Ovary (tissue), 9 donors: ENCODE data around the gene C6orf136. TPM values are rescaled to one million over a fixed set of nuclear protein-coding genes. Genes with fewer than 3 reads are reported as not detected.

Source experiments
- DNase-seq, 5 donors: peaks; one replicate each; pipeline ENCODE4 v3.0.0-alpha.2; 2019 to 2020
- H3K27ac ChIP-seq, 2 donors: fragments of 200-600 bp; one replicate each; pipeline versions ENCODE4 v1.5.1 to v1.8.0; 2019 to 2022
- H3K27me3 ChIP-seq: fragments of 200-600 bp; one replicate; pipeline ENCODE4 v1.8.0; 2022
- H3K36me3 ChIP-seq: fragments of 200-600 bp; sonication (generic); one replicate; pipeline ENCODE4 v1.5.1; 2019
- H3K4me1 ChIP-seq: one replicate; pipeline ENCODE4 v1.8.1; 2013; ENCODE audit warnings: mild to moderate bottlenecking, moderate library complexity; ENCODE audit not compliant: insufficient read depth
- H3K4me3 ChIP-seq: fragments of 200-600 bp; sonication (generic); one replicate; pipeline ENCODE4 v1.5.1; 2017
- H3K9me3 ChIP-seq, 2 donors: fragments of 200-600 bp in 1 of 2; sonication (generic) in 1 of 2; one replicate each; pipeline versions ENCODE4 v1.5.1 to v1.8.1; 2013 to 2019; ENCODE audit warnings: mild to moderate bottlenecking in 1 of 2, moderate library complexity in 1 of 2
- CTCF ChIP-seq, 3 donors: fragments of 450-650 bp in 2 of 3; fragments of 200-600 bp in 1 of 3; IDR thresholded peaks; one replicate each; pipeline versions ENCODE4 v1.5.1 to v1.8.0; 2016 to 2022; ENCODE audit warnings: antibody characterized with exemption in 3 of 3, mild to moderate bottlenecking in 1 of 3
- EP300 ChIP-seq: sonication (generic); formaldehyde crosslinking; IDR thresholded peaks from one replicate; pipeline ENCODE4 v1.6.1; 2017; ENCODE audit warnings: antibody characterized with exemption
- POLR2A ChIP-seq: fragments of 450-650 bp; IDR thresholded peaks from one replicate; pipeline ENCODE4 v1.6.1; 2017; ENCODE audit warnings: antibody characterized with exemption, mild to moderate bottlenecking, moderate library complexity
- WGBS, 3 donors: extraction: QIAGEN DNeasy Blood & Tissue Kit in 1 of 3; methylation state at CpG; one replicate each; pipeline versions ENCODE4 v1.1.5 to v1.1.7; 2013 to 2017; 5-methylcytosine and 5-hydroxymethylcytosine counted together
- intact Hi-C, 4 donors: fragments of 100-400 bp; cut with DNase I; formaldehyde crosslinking; loops; one replicate each; pipeline versions ENCODE4 v1.11.0 to v1.15.1; 2022 to 2023
- polyA plus RNA-seq, 2 donors: library from polyadenylated mRNA; stranded (reverse); fragments of 200-250 nt in 1 of 2; fragments of 350-450 nt in 1 of 2; fragmentation: Illumina TruSeq in 1 of 2; extraction: RNeasy Lipid Tissue Mini Kit (QIAGEN cat#74804) in 1 of 2; gene quantifications; one replicate each; pipeline ENCODE4 v1.2.3, GENCODE V29; 2013 to 2014
- total RNA-seq, 7 donors: library from RNA; depleted of rRNA in 2 of 7; stranded (reverse); fragments of >200 nt in 2 of 7; fragmentation: NEBNext Ultra II Directional in 3 of 7; extraction: Animal tissue kit (Norgen Biotek cat#: 25700) in 3 of 7; gene quantifications; one replicate each; pipeline versions ENCODE4 v1.1.0 to v1.2.4, GENCODE V29; 2016 to 2023
- donor health status: DM: no; HTN: no; CAD: no; lungs with moderate emphysema.
- donor health status: DM: no; HTN: no; CAD: no.
- donor health status: Bipolar disorder and iron deficiency.
- donor health status: DM: yes; HTN: yes; CAD: no.
- donor health status: DM: no; HTN: no; CAD: no.
- donor health status: DM: yes; HTN: yes; CAD: no.

C6orf136 gene
- total and polyA plus RNA-seq, 9 donors = 6.0 to 20.0 (median 12.8) TPM

GRCh38 chr6:30679765-30680535, 33.0 kb downstream of the C6orf136 start:
- peak overlapping the region in 1 of 2 donors; percentile 38 for H3K27ac ChIP-seq
- no peak for DNase-seq
- H3K4me3 ChIP-seq = no peak overlapping the region
- H3K9me3 ChIP-seq = no peaks in the 10 kb centered on the region
- TF ChIP-seq EP300 = no peak
- no peak for TF ChIP-seq CTCF (IDR thresholded peaks at IDR 0.05)
- no peak for TF ChIP-seq POLR2A
- H3K36me3 ChIP-seq = no peaks in the 10 kb centered on the region
- intact Hi-C loops = loop anchor here (1.0 to 10.0 kb wide), 8 partner anchors 42 to 395 kb away; partner anchors contain the start of gene DDR1 (in 2 of the 4)
- no peaks in the 10 kb centered on the region for H3K27me3 ChIP-seq
- H3K4me1 ChIP-seq = peaks cover 12% of the 10 kb centered on the region
- 58 to 67% (median 66%) methylated on average over 7 of the region's 7 CpGs for WGBS, 3 donors

- no peaks in the 10 kb centered on the region for H3K36me3 ChIP-seq
- no peak for TF ChIP-seq EP300
- TF ChIP-seq CTCF (IDR thresholded peaks at IDR 0.05) = no peak
- no peak for TF ChIP-seq POLR2A
- intact Hi-C loops = loop anchor here in 2 of 4 donors (2.0 to 10.0 kb wide), 2 partner anchors 41 to 203 kb away; partner anchors contain the start of gene DDR1 (in 2 of the 2)
- 24 to 32% (median 26%) methylated on average over 4 of the region's 4 CpGs for WGBS, 3 donors
- no peaks in the 10 kb centered on the region for H3K9me3 ChIP-seq
- H3K4me3 ChIP-seq = peak overlapping the region; percentile 54
- H3K27ac ChIP-seq = peak overlapping the region in 1 of 2 donors; percentile 95
- no peak for DNase-seq
- H3K4me1 ChIP-seq = peaks cover 15% of the 10 kb centered on the region
- H3K27me3 ChIP-seq = no peaks in the 10 kb centered on the region
Measured at GRCh38 chr6:30681766-30682142, 34.8 kb downstream of the C6orf136 start.

- intact Hi-C loops = loop anchor here in 2 of 4 donors (10.0 kb wide), 1 partner anchor 202 kb away; the partner anchor contains the start of gene DDR1 (in 2 of the 2)
- peak; percentile 68 to 81 (median 74) for DNase-seq
- Histone ChIP-seq H3K27ac (peak overlapping the region; percentile 95 to 96), H3K4me3 (peak overlapping the region; percentile 54), H3K9me3 (no peaks in the 10 kb centered on the region), H3K4me1 (peaks cover 15% of the 10 kb centered on the region), H3K27me3 (no peaks in the 10 kb centered on the region), H3K36me3 (no peaks in the 10 kb centered on the region)
- 14 to 17% (median 16%) methylated on average over 10 to 11 of the region's 11 CpGs for WGBS, 3 donors
- TF ChIP-seq CTCF (IDR thresholded peaks at IDR 0.05) = no peak
Measured at GRCh38 chr6:30682143-30683117, 35.5 kb downstream of the C6orf136 start.
